K562 (cell line): ENCODE measurements around the gene ZNF609. TPM values are rescaled to one million over a fixed set of nuclear protein-coding genes. Genes with fewer than 3 reads are reported as not detected.

Experiments used
- ARID2 ChIP-seq: fragments of 450-650 bp; IDR thresholded peaks from 2 replicates; pipeline ENCODE4 v1.6.1; 2017; ENCODE audit warnings: antibody characterized with exemption, mild to moderate bottlenecking
- C11orf30 ChIP-seq: fragments of 450-650 bp; IDR thresholded peaks from 2 replicates; pipeline ENCODE4 v1.6.1; 2016; ENCODE audit warnings: low read depth, mild to moderate bottlenecking
- CBFB ChIP-seq: sonication (generic); formaldehyde crosslinking; IDR thresholded peaks from 2 replicates; pipeline ENCODE4 v1.4.0; 2020; ENCODE audit warnings: mild to moderate bottlenecking, missing genetic modification reagents
- NCOA6 ChIP-seq: fragments of 450-650 bp; IDR thresholded peaks from 2 replicates; pipeline ENCODE4 v1.6.1; 2017; ENCODE audit warnings: mild to moderate bottlenecking
- PHF8 ChIP-seq: fragments of 200-600 bp; sonication (generic); IDR thresholded peaks from 2 replicates; pipeline ENCODE4 v1.6.1; 2012; ENCODE audit warnings: mixed run types, mild to moderate bottlenecking, inconsistent platforms, low read length, moderate library complexity, borderline replicate concordance
- RBM25 ChIP-seq: fragments of 200-400 bp; formaldehyde crosslinking; IDR thresholded peaks from 2 replicates; pipeline ENCODE4 v1.6.1; 2018; ENCODE audit warnings: low read length, low read depth, moderate library complexity; ENCODE audit not compliant: severe bottlenecking
- RUNX1 ChIP-seq: sonication (generic); IDR thresholded peaks from 2 replicates; pipeline ENCODE4 v1.6.1; 2016; ENCODE audit warnings: antibody characterized with exemption, low read depth
- SIX5 ChIP-seq, 2 experiments: IDR thresholded peaks; 2 replicates each; pipeline ENCODE4 v1.6.1; 2011; ENCODE audit warnings: low read length in 2 of 2, borderline replicate concordance in 1 of 2, low read depth in 1 of 2, mild to moderate bottlenecking in 1 of 2, moderate library complexity in 1 of 2; ENCODE audit not compliant: insufficient read depth in 1 of 2
- SMAD4 ChIP-seq: fragments of 250-450 bp; sonication (Bioruptor Pico); conservative IDR thresholded peaks from 2 replicates; pipeline ENCODE4 v1.8.0; 2021; ENCODE audit warnings: inconsistent platforms, mild to moderate bottlenecking, moderate library complexity
- SMARCB1 ChIP-seq: IDR thresholded peaks from 2 replicates; pipeline ENCODE4 v1.6.1; 2011; ENCODE audit warnings: improper control_type of control experiment, low read depth; ENCODE audit not compliant: insufficient read length
- SP1 ChIP-seq: sonication (generic); formaldehyde crosslinking; IDR thresholded peaks from 2 replicates; pipeline ENCODE4 v1.8.1; 2022; ENCODE audit warnings: mild to moderate bottlenecking, missing genetic modification reagents
- TEAD4 ChIP-seq, 2 experiments: sonication (generic) in 1 of 2; formaldehyde crosslinking in 1 of 2; IDR thresholded peaks; 2 replicates each; pipeline versions ENCODE4 v1.6.1 to v1.8.0; 2012 to 2022; ENCODE audit warnings: borderline replicate concordance in 1 of 2, inconsistent platforms in 1 of 2, low read length in 1 of 2, mild to moderate bottlenecking in 1 of 2, missing genetic modification reagents in 1 of 2
- U2AF1 ChIP-seq: fragments of 200-400 bp; formaldehyde crosslinking; optimal IDR thresholded peaks from 2 replicates; pipeline ENCODE3; 2017; ENCODE audit warnings: mild to moderate bottlenecking, low read depth, low read length, moderate library complexity
- ZNF232 ChIP-seq: sonication (generic); formaldehyde crosslinking; IDR thresholded peaks from 2 replicates; pipeline ENCODE4 v1.8.0; 2022; ENCODE audit warnings: mild to moderate bottlenecking, missing genetic modification reagents
- ZNF282 ChIP-seq: sonication (generic); formaldehyde crosslinking; IDR thresholded peaks from 2 replicates; pipeline ENCODE4 v1.8.1; 2023; ENCODE audit warnings: missing genetic modification reagents
- ZNF77 ChIP-seq: fragments of 250-450 bp; sonication (Bioruptor Pico); IDR thresholded peaks from 2 replicates; pipeline ENCODE4 v1.5.0; 2020
- polyA plus RNA-seq, 8 experiments: library from polyadenylated mRNA; depleted of rRNA in 4 of 8; stranded (reverse) in 5 of 8; unstranded in 3 of 8; fragments of >200 nt; fragmentation: Nextera tagmentation in 2 of 8; fragmentation: Illumina TruSeq in 1 of 8; extraction: Ambion mirVana in 2 of 8; extraction: Trizol in 1 of 8; gene quantifications; 2 replicates each; pipeline versions ENCODE4 v1.2.1 to v1.2.3, GENCODE V29; 2011 to 2014; ENCODE audit warnings: inconsistent platforms in 1 of 8, missing spikeins in 1 of 8
- total RNA-seq, 7 experiments: library from RNA; depleted of rRNA in 6 of 7; stranded (reverse); fragments of >200 nt in 6 of 7; fragmentation: Illumina TruSeq in 2 of 7; extraction: Trizol in 2 of 7; gene quantifications; 2 replicates each; pipeline versions ENCODE4 v1.2.1 to v1.2.3, GENCODE V29; 2011 to 2021; ENCODE audit warnings: low replicate concordance in 1 of 7
- TF ChIP-seq, protein P1 (sequence below): fragments of 450-650 bp; IDR thresholded peaks from 2 replicates; pipeline ENCODE4 v1.6.1; 2017; ENCODE audit warnings: antibody characterized with exemption
- TF ChIP-seq, protein P2 (sequence below), 2 experiments: fragments of 450-650 bp; formaldehyde crosslinking in 1 of 2; IDR thresholded peaks; 2 replicates each; pipeline versions ENCODE4 v1.4.0 to v1.6.1; 2014 to 2020; ENCODE audit warnings: mild to moderate bottlenecking in 2 of 2, borderline replicate concordance in 1 of 2, low read depth in 1 of 2

The ZNF609 gene
- total and polyA plus RNA-seq, 9 of the 15 experiments (the other 6 are each of a cell fraction or from before 2014, with no cell fraction given): 3.0 to 38.7 (median 17.8) TPM

DNA sequence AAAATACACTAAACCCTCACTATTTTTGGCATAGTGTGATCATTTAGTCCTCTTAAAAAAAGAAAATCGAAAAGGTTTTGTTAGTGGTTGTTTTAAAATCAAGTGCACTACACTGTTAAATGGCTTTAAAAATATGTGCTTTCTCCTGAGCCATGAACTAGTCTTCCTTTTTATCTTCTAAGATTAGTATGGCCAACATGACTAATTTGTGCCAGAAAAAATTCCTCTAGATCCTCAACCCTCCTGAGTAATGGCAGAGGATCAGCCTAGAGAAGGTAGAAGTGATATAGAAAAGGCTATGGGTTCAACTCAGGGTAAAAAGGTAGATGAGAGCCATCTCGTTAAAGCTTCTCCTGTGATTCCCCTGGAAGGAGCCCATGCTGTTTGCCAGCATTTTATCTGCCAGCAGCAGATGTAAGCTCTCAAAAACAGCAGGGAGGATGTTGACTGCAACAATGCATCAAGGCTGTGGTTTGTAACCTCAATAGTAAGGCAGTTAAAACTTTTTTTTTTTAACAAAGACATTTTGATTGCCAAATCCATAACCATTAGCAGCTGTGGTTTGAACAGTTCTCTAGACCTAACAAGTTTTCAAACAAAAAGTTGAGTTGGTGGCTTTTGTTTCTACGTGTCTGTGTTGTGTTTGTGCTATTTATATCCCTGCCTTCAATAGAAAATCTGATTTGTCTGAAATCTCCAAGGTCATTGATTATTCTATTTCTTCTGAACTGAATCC, 30.2 kb upstream of the ZNF609 start (continued):
- TF ChIP-seq SMAD4 (CRISPR knock-in tag) (peak; percentile 49), ZNF77 (CRISPR knock-in tag) (no peak), SMARCB1 (no peak), ZNF282 (CRISPR knock-in tag) (no peak), ZNF232 (CRISPR knock-in tag) (no peak), RBM25 (no peak), SP1 (CRISPR knock-in tag) (peak; percentile 56; the same call in 1 of the 2 replicates), NCOA6 (no peak), U2AF1 (no peak), CBFB (CRISPR knock-in tag) (no peak), RUNX1 (0 out of 2 replicates have a peak, but pooled peaks have one; percentile 51), TEAD4 (IDR thresholded peaks at IDR 0.05; ENCODE audit: low read length) (peak; percentile 95), TEAD4 (CRISPR knock-in tag; IDR thresholded peaks at IDR 0.05; ENCODE audit: borderline replicate concordance) (no peak), C11orf30 (no peak), ARID2 (no peak), PHF8 (no peak), SIX5 (IDR thresholded peaks at IDR 0.05; ENCODE audit: borderline replicate concordance in 1 of 2, insufficient read depth in 1 of 2, low read depth in 1 of 2, low read length in 2 of 2) (no peak)
- TF ChIP-seq, protein P1, sequence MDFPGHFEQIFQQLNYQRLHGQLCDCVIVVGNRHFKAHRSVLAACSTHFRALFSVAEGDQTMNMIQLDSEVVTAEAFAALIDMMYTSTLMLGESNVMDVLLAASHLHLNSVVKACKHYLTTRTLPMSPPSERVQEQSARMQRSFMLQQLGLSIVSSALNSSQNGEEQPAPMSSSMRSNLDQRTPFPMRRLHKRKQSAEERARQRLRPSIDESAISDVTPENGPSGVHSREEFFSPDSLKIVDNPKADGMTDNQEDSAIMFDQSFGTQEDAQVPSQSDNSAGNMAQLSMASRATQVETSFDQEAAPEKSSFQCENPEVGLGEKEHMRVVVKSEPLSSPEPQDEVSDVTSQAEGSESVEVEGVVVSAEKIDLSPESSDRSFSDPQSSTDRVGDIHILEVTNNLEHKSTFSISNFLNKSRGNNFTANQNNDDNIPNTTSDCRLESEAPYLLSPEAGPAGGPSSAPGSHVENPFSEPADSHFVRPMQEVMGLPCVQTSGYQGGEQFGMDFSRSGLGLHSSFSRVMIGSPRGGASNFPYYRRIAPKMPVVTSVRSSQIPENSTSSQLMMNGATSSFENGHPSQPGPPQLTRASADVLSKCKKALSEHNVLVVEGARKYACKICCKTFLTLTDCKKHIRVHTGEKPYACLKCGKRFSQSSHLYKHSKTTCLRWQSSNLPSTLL: no peak
- TF ChIP-seq, protein P2, sequence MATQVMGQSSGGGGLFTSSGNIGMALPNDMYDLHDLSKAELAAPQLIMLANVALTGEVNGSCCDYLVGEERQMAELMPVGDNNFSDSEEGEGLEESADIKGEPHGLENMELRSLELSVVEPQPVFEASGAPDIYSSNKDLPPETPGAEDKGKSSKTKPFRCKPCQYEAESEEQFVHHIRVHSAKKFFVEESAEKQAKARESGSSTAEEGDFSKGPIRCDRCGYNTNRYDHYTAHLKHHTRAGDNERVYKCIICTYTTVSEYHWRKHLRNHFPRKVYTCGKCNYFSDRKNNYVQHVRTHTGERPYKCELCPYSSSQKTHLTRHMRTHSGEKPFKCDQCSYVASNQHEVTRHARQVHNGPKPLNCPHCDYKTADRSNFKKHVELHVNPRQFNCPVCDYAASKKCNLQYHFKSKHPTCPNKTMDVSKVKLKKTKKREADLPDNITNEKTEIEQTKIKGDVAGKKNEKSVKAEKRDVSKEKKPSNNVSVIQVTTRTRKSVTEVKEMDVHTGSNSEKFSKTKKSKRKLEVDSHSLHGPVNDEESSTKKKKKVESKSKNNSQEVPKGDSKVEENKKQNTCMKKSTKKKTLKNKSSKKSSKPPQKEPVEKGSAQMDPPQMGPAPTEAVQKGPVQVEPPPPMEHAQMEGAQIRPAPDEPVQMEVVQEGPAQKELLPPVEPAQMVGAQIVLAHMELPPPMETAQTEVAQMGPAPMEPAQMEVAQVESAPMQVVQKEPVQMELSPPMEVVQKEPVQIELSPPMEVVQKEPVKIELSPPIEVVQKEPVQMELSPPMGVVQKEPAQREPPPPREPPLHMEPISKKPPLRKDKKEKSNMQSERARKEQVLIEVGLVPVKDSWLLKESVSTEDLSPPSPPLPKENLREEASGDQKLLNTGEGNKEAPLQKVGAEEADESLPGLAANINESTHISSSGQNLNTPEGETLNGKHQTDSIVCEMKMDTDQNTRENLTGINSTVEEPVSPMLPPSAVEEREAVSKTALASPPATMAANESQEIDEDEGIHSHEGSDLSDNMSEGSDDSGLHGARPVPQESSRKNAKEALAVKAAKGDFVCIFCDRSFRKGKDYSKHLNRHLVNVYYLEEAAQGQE (IDR thresholded peaks at IDR 0.05; ENCODE audit: borderline replicate concordance): peak; percentile 27; the same call in 1 of the 2 replicates
- TF ChIP-seq, protein P2 (CRISPR knock-in tag; IDR thresholded peaks at IDR 0.05; ENCODE audit: low read depth): no peak
